Uterus (tissue), 2 donors: Measurements from ENCODE around the gene ACSF3.

Experiments
- POLR2A ChIP-seq, 2 donors: fragments of 450-650 bp; IDR thresholded peaks; one replicate each; pipeline ENCODE4 v1.6.1; 2016; ENCODE audit warnings: antibody characterized with exemption in 2 of 2, mild to moderate bottlenecking in 1 of 2, moderate library complexity in 1 of 2
- TF ChIP-seq, protein P1 (sequence below), 4 experiments: fragments of 200-600 bp in 2 of 4; fragments of 450-650 bp in 2 of 4; sonication (generic) in 2 of 4; IDR thresholded peaks; one replicate each; pipeline ENCODE4 v1.5.1; 2016 to 2019; ENCODE audit warnings: antibody characterized with exemption in 4 of 4, mild to moderate bottlenecking in 2 of 4, moderate library complexity in 1 of 4

DNA sequence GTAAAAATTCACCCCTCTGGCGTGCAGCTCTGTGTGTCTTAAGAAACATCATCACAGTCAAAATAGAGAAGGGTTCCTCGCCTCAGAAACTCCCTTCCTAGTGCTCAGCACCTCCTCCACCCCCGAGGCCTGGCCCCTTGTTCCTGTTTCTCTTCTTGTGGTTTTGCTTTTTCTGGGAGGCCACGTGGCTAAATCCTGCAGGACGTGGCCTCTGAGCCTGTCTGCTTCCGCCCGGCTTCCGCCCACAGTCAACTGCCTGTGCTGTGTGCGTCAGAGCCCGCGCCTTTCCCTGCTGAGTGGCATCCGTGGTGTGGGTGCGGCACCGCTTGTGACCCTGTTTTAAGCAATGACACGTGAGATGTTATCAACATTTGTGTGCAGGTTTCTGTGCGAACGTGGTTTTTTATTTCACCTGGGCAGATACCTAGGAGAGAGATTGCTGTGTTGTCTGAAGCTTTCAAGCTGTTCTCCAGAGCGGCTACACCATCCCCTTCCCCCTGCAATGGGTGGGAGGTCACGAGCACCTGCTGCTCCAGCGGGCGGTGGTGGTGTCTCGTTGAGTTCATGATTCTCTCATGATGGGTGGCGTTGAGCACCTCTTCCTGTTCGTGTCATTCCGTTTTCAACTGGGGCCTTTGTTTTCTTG, 21.7 kb downstream of the ACSF3 start:
- TF ChIP-seq, protein P1, sequence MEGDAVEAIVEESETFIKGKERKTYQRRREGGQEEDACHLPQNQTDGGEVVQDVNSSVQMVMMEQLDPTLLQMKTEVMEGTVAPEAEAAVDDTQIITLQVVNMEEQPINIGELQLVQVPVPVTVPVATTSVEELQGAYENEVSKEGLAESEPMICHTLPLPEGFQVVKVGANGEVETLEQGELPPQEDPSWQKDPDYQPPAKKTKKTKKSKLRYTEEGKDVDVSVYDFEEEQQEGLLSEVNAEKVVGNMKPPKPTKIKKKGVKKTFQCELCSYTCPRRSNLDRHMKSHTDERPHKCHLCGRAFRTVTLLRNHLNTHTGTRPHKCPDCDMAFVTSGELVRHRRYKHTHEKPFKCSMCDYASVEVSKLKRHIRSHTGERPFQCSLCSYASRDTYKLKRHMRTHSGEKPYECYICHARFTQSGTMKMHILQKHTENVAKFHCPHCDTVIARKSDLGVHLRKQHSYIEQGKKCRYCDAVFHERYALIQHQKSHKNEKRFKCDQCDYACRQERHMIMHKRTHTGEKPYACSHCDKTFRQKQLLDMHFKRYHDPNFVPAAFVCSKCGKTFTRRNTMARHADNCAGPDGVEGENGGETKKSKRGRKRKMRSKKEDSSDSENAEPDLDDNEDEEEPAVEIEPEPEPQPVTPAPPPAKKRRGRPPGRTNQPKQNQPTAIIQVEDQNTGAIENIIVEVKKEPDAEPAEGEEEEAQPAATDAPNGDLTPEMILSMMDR (IDR thresholded peaks at IDR 0.05): no peak
- no peak for TF ChIP-seq POLR2A (IDR thresholded peaks at IDR 0.05)
